ENCODE results near the gene TMEM243.
A peak's percentile ranks its signal among the peaks of the same experiment; 100 is the strongest.
"Not testable (repeated sequence)": the region's sequence is repeated elsewhere in the genome, so short reads cannot be mapped to it uniquely, and the experiment has no call there.

Gene TMEM243, protein sequence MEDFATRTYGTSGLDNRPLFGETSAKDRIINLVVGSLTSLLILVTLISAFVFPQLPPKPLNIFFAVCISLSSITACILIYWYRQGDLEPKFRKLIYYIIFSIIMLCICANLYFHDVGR

DNA sequence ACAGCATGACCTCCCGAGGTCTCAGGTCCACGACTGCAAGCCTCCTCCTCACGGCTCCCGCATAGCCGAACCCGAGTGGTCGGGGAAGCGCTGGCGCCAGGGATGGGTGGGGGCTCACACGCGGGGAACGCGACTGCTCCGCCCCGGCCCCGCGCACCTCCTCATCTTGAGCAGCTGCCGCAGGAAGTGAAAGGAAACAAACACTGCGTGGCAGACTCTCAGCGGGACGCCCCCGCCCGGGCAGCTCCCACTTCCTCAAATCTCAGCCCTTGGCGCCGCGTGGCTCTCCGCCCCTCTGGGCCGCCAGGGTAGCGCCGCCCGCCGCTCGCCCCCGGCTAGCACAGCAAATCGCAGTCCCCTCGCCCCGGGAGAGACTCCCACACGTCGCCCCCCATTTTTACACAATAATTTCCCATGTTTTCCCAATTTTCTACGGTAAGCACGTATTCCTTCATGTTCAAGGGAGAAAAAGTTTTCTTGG, at the start of gene TMEM243:
TSS of gene TMEM243 (minus strand) at position 188 of the 481 bp plus-strand sequence. CDS start 229 bp downstream, outside the sequence.
- peak; percentile 78 for DNase-seq (ENCODE audit: low read depth)

DNA sequence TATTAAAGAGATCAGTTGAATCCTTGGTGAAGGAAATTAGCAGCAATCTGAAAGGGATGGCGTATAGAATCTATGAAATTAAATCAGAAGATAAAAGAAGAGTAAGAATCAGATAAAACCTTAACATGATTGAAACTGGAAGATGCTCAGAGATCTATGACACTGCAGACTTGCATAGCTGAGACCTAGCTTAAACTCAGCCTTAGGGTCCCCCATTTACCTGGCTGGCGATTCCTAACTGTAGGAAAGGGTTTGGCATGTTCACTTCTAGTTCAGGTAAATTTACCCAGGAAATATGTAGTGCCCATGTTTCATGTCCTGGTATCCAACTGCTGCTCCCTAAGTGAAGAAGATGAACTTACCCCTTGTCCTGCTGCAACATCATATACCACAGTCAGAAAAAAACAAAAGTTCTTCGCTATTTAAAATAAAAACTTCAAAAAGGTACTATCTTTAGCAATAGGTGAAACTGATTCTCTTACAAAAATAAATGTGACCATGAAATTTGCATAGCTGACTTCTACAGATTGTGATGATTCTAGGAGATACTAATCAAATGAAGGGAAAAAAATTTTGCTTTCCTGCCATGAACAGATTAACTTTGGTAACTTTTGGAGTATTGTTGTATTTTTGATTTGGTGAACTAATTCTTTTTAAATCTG, 47.8 kb upstream of the TMEM243 start:
- DNase-seq (ENCODE audit: low read depth): no peak

DNA sequence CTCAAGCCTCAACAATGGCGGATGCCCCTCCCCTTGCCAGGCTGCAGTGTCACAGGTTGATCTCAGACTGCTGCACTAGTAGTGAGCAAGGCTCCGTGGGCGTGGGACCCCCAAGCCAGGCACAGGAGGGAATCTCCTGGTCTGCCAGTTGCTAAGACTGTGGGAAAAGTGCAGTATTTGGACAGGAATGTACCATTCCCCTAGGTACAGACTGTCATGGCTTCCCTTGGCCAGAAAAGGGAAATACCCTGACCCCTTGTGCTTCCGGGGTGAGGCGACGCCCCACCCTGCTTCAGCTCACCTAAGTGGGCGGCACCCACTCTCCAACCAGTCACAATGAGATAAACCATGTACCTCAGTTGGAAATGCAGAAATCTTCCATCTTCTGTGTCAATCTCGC, 44.0 kb upstream of the TMEM243 start:
- no peak for DNase-seq (ENCODE audit: low read depth)

DNA sequence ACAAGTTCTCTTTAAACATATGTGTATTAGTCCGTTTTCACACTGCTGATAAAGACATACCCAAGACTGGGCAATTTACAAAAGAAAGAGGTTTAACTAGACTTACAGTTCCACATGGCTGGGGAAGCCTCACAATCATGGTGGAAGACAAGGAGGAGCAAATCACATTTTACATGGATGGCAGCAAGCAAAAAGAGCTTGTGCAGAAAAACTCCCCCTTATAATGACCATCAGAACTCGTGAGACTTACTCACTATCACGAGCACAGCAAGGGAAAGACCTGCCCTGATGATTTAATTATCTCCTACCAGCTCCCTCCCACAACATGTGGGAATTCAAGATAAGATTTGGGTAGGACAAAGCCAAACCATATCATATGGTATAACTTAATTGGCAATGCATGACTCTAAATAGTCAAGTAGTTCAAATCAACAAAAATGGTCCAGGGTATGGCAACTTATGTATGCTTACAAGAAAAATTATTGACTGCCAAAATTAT, 34.1 kb upstream of the TMEM243 start:
- no peak for DNase-seq (ENCODE audit: low read depth)

DNA sequence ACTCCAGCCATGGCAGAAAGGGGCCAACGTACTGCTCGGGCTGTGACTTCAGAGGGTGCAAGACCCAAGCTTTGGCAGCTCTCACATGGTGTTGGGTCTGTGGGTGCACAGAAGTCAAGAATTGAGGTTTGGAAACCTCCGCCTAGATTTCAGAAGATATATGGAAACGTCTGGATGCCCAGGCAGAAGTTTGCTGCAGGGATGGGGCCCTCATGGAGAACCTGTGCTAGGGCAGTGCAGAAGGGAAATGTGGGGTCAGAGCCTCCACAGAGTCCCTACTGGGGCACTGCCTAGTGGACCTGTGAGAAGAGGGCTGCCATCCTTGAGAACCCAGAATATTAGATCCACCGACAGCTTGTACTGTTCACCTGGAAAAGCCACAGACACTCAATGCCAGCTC, 26.1 kb upstream of the TMEM243 start:
- not testable (repeated sequence) for DNase-seq (ENCODE audit: low read depth)

DNA sequence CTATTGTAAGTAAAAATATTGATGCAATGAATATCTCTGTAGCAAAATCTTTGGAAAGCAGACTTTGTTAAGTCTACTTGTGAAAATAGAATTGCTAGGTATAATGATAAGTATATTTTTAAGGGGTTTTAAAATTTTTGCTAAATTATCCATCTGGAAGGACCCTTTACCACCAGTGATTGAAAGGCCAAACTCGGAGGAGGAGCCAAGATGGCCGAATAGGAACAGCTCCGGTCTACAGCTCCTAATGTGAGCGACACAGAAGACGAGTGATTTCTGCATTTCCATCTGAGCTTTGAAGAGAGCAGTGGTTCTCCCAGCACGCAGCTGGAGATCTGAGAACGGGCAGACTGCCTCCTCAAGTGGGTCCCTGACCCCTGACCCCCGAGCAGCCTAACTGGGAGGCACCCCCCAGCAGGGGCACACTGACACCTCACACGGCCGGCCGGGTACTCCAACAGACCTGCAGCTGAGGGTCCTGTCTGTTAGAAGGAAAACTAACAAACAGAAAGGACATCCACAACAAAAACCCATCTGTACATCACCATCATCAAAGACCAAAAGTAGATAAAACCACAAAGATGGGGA, 19.0 kb upstream of the TMEM243 start:
- not testable (repeated sequence) for DNase-seq (ENCODE audit: low read depth)

DNA sequence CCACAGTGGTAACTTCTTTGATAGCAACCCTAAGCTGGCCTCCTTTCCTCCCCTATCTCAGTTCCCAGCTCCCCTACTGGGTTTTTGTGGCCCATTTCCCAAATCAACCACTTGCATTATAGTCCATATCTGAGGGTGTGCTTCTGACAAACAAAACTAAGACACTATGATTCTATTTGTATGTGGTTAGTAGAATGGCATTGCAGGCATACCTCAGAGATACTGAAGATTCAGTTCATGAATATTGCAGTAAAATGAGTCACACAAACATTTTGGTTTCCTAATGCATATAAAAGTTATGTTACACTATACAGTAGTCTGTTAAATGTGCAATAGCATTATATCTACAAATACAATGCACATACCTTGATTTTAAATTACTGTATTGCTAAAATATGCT, 15.4 kb upstream of the TMEM243 start:
- no peak for DNase-seq (ENCODE audit: low read depth)

DNA sequence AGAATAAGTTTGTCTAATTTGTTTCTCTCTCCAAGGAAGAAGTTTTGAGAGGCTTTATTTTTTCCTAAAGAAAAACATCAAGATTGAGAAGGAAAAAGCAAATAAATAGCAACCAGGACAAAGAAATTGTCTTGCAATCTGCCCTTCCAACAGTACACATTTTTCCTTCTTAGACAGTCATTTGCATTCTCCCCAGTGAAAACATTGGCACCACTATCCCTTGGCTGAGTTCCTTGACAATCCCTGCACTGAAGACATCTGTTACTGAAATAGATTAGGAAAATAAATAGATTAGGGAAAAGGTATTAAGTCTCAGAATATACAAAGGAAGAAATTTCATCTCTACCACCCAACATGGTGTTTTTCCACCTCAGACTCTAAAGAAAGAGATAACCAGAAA, 12.2 kb upstream of the TMEM243 start:
- DNase-seq (ENCODE audit: low read depth): no peak

DNA sequence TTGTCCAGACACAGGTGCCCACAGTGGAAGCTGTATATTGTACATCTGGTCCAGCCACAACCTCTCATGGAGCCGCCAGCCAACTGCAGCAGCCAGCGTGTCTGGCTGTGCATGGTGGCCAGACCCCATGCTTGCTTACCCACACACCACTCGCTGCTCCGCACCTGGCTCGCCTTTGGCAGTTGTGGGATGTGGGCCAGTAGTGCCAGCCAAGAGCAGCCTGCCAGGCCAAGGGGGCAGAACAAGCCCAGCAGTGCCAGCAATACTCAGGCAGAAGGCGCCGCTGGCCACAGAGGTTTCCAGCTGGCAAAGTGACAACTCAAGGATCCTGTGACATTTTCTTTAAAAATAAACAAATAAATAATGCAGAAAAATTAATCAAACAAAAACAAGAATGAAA, 11.7 kb upstream of the TMEM243 start:
- no peak for DNase-seq (ENCODE audit: low read depth)

DNA sequence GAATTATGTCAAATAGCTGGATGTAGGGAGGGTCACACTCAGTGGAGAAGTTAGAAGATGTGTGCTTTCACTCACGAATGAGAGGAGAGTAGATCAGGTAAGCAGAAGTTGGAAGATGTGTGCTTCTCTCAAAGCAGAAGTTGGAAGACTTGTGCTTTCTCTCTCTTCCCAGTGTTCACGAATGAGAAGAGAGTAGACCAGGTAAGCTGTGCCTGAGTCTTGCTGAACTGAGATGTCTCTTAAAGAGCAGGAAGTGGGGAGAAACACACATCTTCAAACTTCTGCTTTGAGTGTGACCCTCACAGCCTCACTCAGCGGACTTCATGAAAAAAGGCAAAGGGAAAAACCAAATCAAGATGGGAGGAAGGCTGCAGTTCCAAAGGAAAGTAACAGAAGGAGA, 7.0 kb upstream of the TMEM243 start:
- DNase-seq (ENCODE audit: low read depth): no peak

DNA sequence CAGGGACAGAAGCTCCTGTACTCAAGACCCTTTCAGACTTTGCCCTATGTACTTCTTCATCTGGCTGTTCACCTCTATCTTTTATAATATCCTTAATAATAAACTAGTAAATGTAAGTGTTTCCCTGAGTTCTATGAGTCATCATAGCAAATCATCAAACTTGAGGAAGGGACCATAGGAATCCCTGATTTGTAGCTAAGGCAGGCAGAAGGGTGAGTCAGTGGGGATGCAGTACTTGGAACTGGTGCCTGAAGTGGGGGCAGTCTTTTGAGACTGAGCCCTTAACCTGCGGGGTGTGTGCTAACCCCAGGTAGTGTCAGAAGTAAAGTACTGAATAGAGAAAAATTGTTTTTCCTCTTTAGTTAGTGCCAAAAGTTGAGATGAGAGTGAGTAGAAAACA, 6.2 kb upstream of the TMEM243 start:
- no peak for DNase-seq (ENCODE audit: low read depth)

DNA sequence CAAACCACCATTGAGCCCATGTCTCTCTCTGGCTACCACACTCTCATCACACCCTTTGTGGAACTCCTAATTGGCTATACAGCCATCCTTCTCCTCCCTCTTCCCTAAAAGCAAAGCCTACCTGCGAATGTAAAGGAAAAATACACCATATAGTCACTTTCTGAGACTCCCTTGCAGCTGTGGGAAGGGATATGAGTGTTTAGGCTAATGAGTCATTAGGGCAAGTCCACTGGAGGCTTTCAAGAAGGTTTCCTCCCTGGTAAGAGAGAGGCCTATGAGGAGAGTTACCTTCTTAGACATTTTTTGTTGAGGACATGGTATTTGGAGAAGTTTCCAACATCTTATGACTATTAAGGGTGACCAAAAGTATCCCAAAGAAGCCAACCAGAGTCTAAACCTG, 4.1 kb upstream of the TMEM243 start:
- no peak for DNase-seq (ENCODE audit: low read depth)

DNA sequence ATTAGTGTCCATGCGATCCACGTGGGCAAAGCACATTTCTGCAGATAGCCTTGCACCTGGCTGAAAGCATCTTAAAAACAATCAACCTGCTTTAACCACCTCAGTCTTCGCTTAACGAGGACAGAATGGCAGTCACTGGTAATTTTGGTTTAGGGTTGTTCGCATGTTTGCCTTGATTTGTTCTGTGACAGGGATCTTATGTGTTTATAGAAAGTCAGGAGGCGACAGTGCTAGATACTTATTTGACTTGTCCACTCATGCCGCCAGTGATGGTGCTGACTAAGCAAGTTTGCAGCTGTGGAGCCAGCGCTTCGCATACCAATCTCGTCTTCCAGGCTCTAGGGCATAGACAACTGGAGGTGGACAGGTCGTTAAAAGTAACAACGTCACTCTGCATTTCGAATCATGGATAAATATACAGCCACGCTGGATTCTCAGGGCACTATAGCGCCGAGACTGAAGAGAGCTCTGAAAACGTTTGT, 1.2 kb upstream of the TMEM243 start:
- DNase-seq (ENCODE audit: low read depth): no peak

DNA sequence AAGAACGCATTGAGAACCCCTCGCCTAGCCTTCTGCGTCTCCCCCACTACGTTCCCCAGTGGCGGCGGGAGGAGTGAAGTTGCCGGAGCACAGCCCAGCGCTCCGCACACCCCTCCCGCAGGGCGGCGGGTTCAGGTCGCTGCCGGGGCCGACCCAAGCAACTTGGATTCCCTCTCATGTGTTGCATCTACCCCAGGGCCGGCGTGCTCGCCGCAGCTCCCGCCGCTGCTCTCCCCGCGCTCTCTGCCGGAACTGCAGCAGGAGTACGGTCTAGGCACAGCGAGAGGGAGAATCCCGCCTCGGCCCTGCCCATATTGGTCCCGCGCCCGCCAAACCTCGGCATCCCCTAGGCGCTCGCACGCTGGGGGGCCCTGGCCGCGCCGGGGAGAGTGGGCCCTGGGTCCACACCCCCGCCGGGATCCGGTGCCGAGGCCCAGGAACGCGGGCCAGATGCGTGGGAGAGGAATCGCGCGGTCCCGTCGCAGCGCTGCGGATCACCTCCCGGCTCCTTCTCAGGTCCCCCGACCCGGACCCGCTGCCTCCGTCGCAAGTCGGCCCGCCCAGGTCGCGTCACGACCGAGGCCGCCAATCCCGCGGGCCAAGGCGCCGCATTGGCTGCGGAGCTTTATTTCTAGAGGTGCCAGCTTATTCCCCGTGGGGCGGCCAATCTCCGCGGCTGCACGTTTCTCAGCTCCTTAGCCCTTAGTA, 648 bp upstream of the TMEM243 start:
- DNase-seq (ENCODE audit: low read depth): peak; percentile 75

DNA sequence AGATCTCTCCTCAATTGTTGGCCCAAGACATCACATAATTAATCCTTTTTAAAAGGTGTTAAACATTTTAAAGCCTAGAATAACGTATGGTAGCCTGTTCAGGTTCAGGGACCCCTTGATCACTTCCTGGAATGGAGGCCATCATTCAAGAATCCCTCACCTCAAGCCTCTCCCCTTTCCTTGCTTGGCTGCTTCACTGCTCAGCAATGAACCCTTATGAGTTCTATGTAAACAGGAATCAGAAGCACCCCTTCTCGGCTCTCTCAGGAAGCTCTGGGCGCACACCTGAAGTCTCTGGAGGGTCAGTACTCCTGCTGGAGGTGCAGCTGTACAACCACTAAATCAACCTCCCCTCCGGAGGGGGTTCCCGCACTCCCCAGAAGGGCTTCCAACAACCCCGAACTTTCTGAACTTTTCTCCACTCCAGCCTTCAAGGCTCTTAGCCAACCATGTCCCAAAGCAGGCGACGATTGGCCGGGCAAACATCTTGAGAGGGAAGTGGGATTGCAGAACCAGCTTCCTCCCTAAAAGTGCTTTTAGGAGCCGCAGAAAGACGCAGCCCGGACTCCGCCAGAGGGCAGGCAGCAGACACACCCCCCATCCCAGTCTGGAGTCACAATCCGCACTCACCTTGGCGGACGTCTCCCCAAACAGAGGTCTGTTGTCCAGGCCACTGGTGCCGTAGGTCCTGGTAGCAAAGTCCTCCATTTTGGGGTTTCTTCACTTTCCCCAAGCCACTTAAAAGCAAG, 562 bp downstream of the TMEM243 start:
- DNase-seq (ENCODE audit: low read depth): peak; percentile 13

DNA sequence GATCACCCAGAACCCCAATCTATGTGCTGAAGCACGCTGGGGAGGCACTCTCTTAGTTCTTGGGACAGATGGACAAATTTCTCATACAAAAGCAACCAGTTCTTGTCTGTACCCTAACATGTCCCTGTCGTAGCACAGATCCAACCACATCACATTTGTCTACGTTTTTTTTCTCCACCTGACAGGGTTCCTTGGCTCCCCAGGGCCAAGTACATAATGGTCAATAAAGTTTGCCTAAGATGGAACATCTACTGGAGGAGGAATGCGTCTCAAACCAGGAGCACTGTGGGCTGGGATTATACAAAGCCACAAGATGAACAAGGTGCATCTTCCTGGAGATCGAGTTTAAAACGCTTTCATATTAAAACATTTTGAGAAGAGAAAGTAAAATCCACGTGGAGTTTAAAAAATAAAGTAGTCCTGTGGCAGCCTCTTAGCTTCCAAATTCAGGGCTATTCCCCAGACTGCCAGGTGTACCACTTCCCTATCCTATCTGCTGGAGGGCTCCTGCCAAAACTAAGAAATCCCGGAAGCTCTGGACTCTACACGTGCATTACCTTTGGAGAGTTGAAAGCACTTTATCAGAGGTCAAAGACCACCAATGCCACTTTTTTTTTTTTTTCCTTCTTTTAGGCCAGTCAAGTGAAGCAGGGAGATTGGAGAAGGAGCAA, 1.4 kb downstream of the TMEM243 start:
- no peak for DNase-seq (ENCODE audit: low read depth)

DNA sequence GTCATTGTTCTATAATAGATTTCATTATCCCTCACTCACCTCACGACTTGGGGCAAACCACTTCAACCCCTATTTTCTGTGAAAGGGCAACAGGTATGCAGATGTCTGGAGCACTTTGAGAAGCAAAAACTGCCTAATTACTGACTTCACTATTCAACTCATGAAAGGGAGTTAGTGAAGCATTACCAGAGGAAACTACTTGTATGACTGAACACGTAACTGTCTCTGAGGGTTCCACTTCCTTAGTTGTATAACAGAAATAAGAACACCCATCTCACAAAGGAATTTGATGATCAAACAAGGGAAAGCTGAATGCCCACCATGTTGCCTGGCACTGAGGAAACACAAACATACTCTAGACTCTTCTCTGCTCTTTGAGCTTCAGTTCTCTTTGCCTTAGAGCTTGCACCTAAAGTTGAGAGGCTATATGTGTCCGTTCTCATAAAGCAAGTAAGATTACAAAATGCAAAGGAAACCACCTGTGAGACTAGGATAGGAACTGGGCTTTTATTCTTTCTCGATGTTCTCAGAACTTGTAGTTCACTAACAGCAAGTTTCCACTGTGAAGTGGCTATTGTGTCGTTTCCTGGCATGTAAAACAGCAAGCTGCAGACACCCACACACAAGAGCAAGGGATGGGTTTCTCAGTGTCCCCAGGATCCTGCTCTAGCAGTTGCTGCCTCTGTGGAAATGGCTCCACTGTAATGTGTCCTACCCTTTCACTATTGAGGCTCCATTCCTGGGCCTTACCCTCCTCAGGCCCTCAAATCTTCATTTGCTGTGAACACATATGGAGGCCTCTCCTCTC, 2.6 kb downstream of the TMEM243 start:
- no peak for DNase-seq (ENCODE audit: low read depth)

DNA sequence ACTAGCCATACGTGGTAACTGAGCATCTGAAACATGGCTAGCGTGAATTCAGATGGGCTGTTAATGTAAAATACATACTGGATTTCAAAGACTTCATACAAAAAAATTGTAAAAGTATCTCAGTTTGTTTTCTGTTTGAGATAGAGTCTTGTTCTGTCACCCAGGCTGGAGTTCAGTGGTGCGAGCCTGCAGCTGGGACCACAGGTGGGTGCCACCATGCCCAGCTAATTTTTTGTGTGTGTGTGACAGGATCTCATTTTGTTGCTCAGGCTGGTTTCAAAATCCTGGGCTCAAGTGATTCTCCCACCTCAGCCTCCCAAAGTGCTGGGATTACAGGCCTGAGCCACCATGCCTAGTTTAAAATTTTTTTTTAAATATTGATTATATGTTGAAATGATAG, 4.5 kb downstream of the TMEM243 start:
- DNase-seq (ENCODE audit: low read depth): no peak

DNA sequence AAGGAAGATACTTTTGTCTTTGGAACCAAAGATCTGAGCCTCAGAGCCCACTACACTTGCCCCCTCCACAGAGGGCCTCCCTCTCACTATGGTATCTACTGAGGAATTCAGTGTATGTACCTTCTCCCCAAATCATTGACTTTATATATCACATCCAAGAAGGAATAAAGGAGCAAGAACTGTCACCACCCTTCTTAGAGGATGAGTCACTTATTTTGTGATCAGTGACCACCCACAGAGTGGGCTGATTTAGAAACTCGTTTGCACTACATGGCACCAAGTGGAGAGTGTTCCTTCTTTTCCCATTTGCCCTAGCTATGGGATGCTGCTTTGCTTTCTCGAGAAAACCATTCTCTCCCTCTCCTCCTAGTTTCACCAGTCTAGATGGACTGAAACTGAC, 5.7 kb downstream of the TMEM243 start:
- no peak for DNase-seq (ENCODE audit: low read depth)

DNA sequence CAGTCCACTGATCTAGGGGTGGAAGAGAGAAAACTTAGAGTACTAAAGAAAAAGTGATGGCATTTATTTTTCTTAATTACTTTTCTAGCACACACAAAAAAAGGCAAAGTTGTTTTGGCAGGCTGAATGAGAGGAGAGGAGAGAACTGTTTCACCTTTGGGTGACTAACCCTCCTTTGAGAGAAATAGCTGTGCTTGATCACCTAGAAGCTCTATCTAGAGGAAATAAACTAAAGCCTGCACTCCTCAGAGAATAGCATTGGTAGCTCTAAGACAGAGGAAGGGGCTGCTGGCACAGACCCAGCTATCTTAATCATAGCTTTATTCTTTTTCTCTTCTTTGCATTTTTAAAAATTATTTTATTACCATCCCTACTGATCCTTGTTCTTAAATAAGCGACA, 6.3 kb downstream of the TMEM243 start:
- DNase-seq (ENCODE audit: low read depth): no peak

DNA sequence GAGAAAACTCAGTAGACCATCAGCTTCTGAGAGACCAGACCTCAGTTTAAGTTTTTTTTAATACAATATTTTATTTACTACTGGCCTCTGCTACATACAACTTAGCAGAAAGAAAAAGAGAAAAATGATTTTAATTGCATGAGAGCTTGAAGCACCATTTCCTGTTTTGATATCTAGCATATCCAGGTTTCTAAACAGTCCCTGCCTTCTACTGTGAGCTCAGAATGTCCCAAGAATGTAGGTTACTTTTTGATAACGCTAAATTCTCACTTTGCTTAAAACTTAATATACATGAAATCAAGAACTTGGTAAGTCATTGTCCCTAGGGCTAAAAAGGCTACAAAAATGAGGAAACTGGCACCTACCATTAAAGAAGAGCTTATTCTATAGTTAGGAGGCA, 7.0 kb downstream of the TMEM243 start:
- DNase-seq (ENCODE audit: low read depth): no peak
